Lower lobe of right lung (tissue), 2 donors: ENCODE results near the gene FAF1. TPM values are rescaled to one million over a fixed set of nuclear protein-coding genes. Genes with fewer than 3 reads are reported as not detected.
"Not testable (repeated sequence)": the region's sequence is repeated elsewhere in the genome, so short reads cannot be mapped to it uniquely, and the experiment has no call there.

ENCODE experiments used
- ATAC-seq, 2 donors: fragments of 200-7000 bp; cut with Tn5 transposase; one replicate each; pipeline ENCODE4 v1.9.1; 2020 to 2022; ENCODE audit warnings: mild to moderate bottlenecking in 2 of 2, moderate library complexity in 2 of 2
- DNase-seq: peaks from one replicate; pipeline ENCODE4 v3.0.0-alpha.2; 2020
- H3K27ac ChIP-seq: fragments of 200-600 bp; one replicate; pipeline ENCODE4 v1.8.0; 2022
- H3K27me3 ChIP-seq: fragments of 200-600 bp; one replicate; pipeline ENCODE4 v1.8.0; 2022; ENCODE audit warnings: low read depth
- H3K36me3 ChIP-seq: fragments of 200-600 bp; one replicate; pipeline ENCODE4 v1.8.0; 2022; ENCODE audit warnings: mild to moderate bottlenecking
- H3K4me1 ChIP-seq: fragments of 200-600 bp; one replicate; pipeline ENCODE4 v1.8.0; 2022
- H3K4me3 ChIP-seq: fragments of 200-600 bp; one replicate; pipeline ENCODE4 v1.8.0; 2022; ENCODE audit warnings: mild to moderate bottlenecking
- H3K9me3 ChIP-seq: fragments of 200-600 bp; one replicate; pipeline ENCODE4 v1.8.0; 2022
- CTCF ChIP-seq: fragments of 200-600 bp; IDR thresholded peaks from one replicate; pipeline ENCODE4 v1.8.0; 2022; ENCODE audit warnings: antibody characterized with exemption, mild to moderate bottlenecking
- intact Hi-C: fragments of 100-400 bp; cut with DNase I; formaldehyde crosslinking; loops from one replicate; pipeline ENCODE4 v1.11.0; 2022
- total RNA-seq: library from RNA; stranded (reverse); fragmentation: NEBNext Ultra II Directional; extraction: Animal tissue kit (Norgen Biotek cat#: 25700); gene quantifications from one replicate; pipeline ENCODE4 v1.2.1, GENCODE V29; 2021
- donor health status: DM: no; HTN: yes; CAD: no; lungs with severe emphysema.

The FAF1 gene
- total RNA-seq, 1 donor from 2014 or later: 45.0 TPM

GRCh38 chr1:50966991-50967390, 6.9 kb upstream of the FAF1 start:
- Histone ChIP-seq H3K36me3 (no peaks in the 10 kb centered on the region), H3K9me3 (no peaks in the 10 kb centered on the region), H3K27ac (peak overlapping the region; percentile 98), H3K4me3 (peak overlapping the region; percentile 81), H3K4me1 (peaks cover 9% of the 10 kb centered on the region), H3K27me3 (no peaks in the 10 kb centered on the region)
- intact Hi-C loops: no loop called here
- DNase-seq (no peak), ATAC-seq (no peak)
- TF ChIP-seq CTCF: no peak

- H3K27ac ChIP-seq: no peak overlapping the region
- H3K9me3 ChIP-seq: no peaks in the 10 kb centered on the region
- no peaks in the 10 kb centered on the region for H3K27me3 ChIP-seq
- no peaks in the 10 kb centered on the region for H3K36me3 ChIP-seq
- intact Hi-C loops: no loop called here
- ATAC-seq (no peak), DNase-seq (no peak)
- TF ChIP-seq CTCF: no peak
- H3K4me3 ChIP-seq: no peak overlapping the region
- H3K4me1 ChIP-seq: peaks cover 9% of the 10 kb centered on the region
Measured at GRCh38 chr1:50964863-50965262, 4.8 kb upstream of the FAF1 start.

DNA sequence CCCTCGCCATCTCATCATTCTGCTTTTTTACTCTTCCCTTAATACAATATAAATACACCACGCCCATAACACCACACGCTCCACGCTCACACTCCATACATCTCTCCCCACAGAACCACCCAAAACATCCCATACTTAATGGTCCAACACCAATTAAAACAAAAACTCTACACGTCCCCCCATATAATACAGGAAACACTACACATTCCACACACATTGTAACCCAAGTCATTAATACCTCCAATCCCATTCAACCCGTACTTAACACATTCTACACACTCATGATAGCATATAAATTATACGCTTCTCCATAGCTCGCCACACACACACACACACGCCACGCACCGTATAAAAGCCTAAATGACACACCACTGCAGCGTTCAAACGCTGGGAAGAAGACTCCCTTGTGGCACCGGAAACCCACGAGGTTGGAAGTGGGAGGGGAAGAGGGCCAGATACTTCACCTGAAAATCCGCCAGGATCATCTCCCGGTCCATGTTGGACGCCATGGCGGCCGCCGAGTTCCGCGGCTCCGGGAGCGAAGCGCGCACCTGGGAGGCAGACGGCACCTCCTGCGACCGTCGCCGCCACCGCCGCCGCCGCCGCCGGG, 659 bp downstream of the FAF1 start:
- no peak for ATAC-seq
- peak overlapping the region; percentile 67 for H3K4me3 ChIP-seq
- no peak for TF ChIP-seq CTCF
- H3K9me3 ChIP-seq: no peaks in the 10 kb centered on the region
- no peaks in the 10 kb centered on the region for H3K36me3 ChIP-seq
- no peak for DNase-seq
- intact Hi-C loops: no loop called here
- H3K27me3 ChIP-seq: no peaks in the 10 kb centered on the region
- H3K4me1 ChIP-seq: peaks cover 10% of the 10 kb centered on the region
- H3K27ac ChIP-seq: peak overlapping the region; percentile 86

DNA sequence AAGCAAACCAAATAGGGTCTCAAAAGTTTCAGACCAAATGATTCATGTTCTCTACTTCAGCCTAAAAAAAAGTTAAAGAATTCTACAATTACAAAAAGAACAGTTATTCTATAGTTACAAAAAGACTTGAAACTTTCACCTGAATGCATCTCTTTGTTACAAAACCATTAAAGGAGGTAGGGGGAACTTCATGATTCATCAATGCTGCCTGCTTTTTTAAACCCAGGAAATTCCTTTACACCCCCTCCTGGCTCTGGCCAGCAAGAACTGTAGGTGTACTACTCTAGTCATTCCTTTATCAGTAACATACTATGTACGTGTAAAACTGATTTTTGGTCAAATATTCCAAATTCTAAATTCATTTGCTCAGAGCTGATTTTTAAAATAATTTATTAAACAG, 5.0 kb downstream of the FAF1 start:
- intact Hi-C loops: no loop called here
- no peaks in the 10 kb centered on the region for H3K9me3 ChIP-seq
- no peak overlapping the region for H3K4me3 ChIP-seq
- peaks cover 10% of the 10 kb centered on the region for H3K4me1 ChIP-seq
- DNase-seq: no peak
- TF ChIP-seq CTCF: no peak
- H3K27ac ChIP-seq: no peak overlapping the region
- ATAC-seq: no peak
- H3K27me3 ChIP-seq: no peaks in the 10 kb centered on the region
- H3K36me3 ChIP-seq: no peaks in the 10 kb centered on the region

DNA sequence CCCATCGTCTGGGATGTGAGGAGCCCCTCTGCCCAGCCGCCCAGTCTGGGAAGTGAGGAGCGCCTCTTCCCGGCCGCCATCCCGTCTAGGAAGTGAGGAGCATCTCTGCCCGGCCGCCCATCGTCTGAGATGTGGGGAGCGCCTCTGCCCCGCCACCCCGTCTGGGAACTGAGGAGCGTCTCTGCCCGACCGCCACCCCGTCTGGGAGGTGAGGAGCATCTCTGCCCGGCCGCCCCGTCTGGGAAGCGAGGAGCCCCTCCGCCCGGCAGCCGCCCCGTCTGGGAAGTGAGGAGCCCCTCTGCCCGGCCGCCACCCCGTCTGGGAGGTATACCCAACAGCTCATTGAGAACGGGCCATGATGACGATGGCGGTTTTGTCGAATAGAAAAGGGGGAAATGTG, 7.5 kb downstream of the FAF1 start:
- H3K27me3 ChIP-seq, DNase-seq, H3K4me1 ChIP-seq, H3K36me3 ChIP-seq, H3K4me3 ChIP-seq, H3K27ac ChIP-seq, H3K9me3 ChIP-seq, ATAC-seq, intact Hi-C loops: not testable (repeated sequence)

DNA sequence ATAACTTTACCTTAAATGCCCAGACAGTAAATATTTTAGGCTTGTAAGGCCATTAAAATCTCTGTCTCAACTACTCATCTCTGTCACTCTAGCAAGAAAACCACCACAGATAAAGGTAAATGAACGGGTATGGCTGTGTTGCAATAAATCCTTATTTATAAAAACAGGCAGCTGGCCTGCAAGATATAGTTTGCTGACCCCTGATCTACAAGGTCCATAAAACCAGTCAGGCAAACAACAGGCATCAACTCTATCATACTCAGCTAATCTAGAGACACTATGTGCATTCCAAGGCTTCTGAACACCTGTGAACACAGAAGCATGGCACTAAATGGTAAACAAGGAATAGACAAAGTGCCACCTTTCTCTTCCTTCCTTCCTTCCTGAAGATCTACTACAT, 9.7 kb downstream of the FAF1 start:
- intact Hi-C loops: no loop called here
- TF ChIP-seq CTCF: no peak
- no peak for ATAC-seq

More for the DNA sequence above, 9.7 kb downstream of the FAF1 start:
- Histone ChIP-seq H3K9me3 (no peaks in the 10 kb centered on the region), H3K4me1 (peaks cover 5% of the 10 kb centered on the region), H3K4me3 (no peak overlapping the region), H3K27ac (no peak overlapping the region), H3K36me3 (no peaks in the 10 kb centered on the region), H3K27me3 (no peaks in the 10 kb centered on the region)
- DNase-seq: no peak
